HepG2 (cell line): Measurements from ENCODE around the gene CHKB. TPM values are rescaled to one million over a fixed set of nuclear protein-coding genes. Genes with fewer than 3 reads are reported as not detected.

Experiments
- AGO1 ChIP-seq: fragments of 200-400 bp; formaldehyde crosslinking; IDR thresholded peaks from 2 replicates; pipeline ENCODE4 v1.6.1; 2017; ENCODE audit warnings: mild to moderate bottlenecking, low read depth, low read length, moderate library complexity; ENCODE audit not compliant: poor library complexity, severe bottlenecking
- CEBPZ ChIP-seq: IDR thresholded peaks from 2 replicates; pipeline ENCODE4 v1.6.1; 2012; ENCODE audit warnings: low read length, improper control_type of control experiment
- CTCF ChIP-seq: sonication (generic); formaldehyde crosslinking; IDR thresholded peaks from 2 replicates; pipeline ENCODE4 v1.5.0; 2020; ENCODE audit warnings: mild to moderate bottlenecking, missing genetic modification reagents, moderate library complexity
- ELF3 ChIP-seq: IDR thresholded peaks from 2 replicates; pipeline ENCODE4 v1.6.1; 2016; ENCODE audit warnings: missing genetic modification reagents, missing compliant biosample characterization
- GATAD1 ChIP-seq: IDR thresholded peaks from 2 replicates; pipeline ENCODE4 v1.6.1; 2016; ENCODE audit warnings: missing genetic modification reagents, missing compliant biosample characterization
- HMG20A ChIP-seq: IDR thresholded peaks from 2 replicates; pipeline ENCODE4 v1.6.1; 2016; ENCODE audit warnings: borderline replicate concordance
- HNF4G ChIP-seq, 2 experiments: sonication (generic) in 1 of 2; formaldehyde crosslinking in 1 of 2; IDR thresholded peaks; 2 replicates each; pipeline versions ENCODE4 v1.4.0 to v1.6.1; 2011 to 2020; ENCODE audit warnings: borderline replicate concordance in 2 of 2, low read depth in 2 of 2, mild to moderate bottlenecking in 2 of 2, low read length in 1 of 2, missing genetic modification reagents in 1 of 2, moderate library complexity in 1 of 2
- MXD3 ChIP-seq: IDR thresholded peaks from 2 replicates; pipeline ENCODE4 v1.6.1; 2016; ENCODE audit warnings: mild to moderate bottlenecking, missing biosample characterization, missing genetic modification reagents
- PRDM10 ChIP-seq: sonication (generic); formaldehyde crosslinking; IDR thresholded peaks from 2 replicates; pipeline ENCODE4 v1.4.0; 2020; ENCODE audit warnings: low read depth, missing genetic modification reagents
- RBM22 ChIP-seq: fragments of 200-400 bp; formaldehyde crosslinking; optimal IDR thresholded peaks from 2 replicates; pipeline ENCODE3; 2017; ENCODE audit warnings: mild to moderate bottlenecking, low read length, moderate library complexity
- RORA ChIP-seq: sonication (generic); formaldehyde crosslinking; IDR thresholded peaks from 2 replicates; pipeline ENCODE4 v1.5.0; 2020; ENCODE audit warnings: mild to moderate bottlenecking, missing genetic modification reagents, moderate library complexity
- SRY ChIP-seq: sonication (generic); formaldehyde crosslinking; IDR thresholded peaks from 2 replicates; pipeline ENCODE4 v1.8.0; 2022; ENCODE audit warnings: mild to moderate bottlenecking, missing genetic modification reagents
- STAT6 ChIP-seq: sonication (generic); formaldehyde crosslinking; IDR thresholded peaks from 2 replicates; pipeline ENCODE4 v1.4.0; 2020; ENCODE audit warnings: missing genetic modification reagents, mild to moderate bottlenecking, borderline replicate concordance
- ZNF570 ChIP-seq: sonication (generic); formaldehyde crosslinking; IDR thresholded peaks from 2 replicates; pipeline ENCODE4 v1.4.0; 2020; ENCODE audit warnings: mild to moderate bottlenecking, missing genetic modification reagents, borderline replicate concordance
- ZNF598 ChIP-seq: sonication (generic); formaldehyde crosslinking; IDR thresholded peaks from 2 replicates; pipeline ENCODE4 v1.5.1; 2020; ENCODE audit warnings: mild to moderate bottlenecking, missing genetic modification reagents, borderline replicate concordance
- ZNF784 ChIP-seq: sonication (generic); formaldehyde crosslinking; IDR thresholded peaks from 2 replicates; pipeline ENCODE4 v1.5.1; 2020; ENCODE audit warnings: missing genetic modification reagents, mild to moderate bottlenecking, borderline replicate concordance
- polyA plus RNA-seq, 8 experiments: library from polyadenylated mRNA; depleted of rRNA in 3 of 8; stranded (reverse) in 7 of 8; unstranded in 1 of 8; fragments of >200 nt; fragmentation: Illumina TruSeq in 4 of 8; extraction: Trizol in 4 of 8; gene quantifications; 2 replicates each; pipeline versions ENCODE4 v1.2.1 to v1.2.3, GENCODE V29; 2011 to 2016; ENCODE audit warnings: low read depth in 4 of 8, missing spikeins in 1 of 8, mixed read lengths in 1 of 8; ENCODE audit not compliant: insufficient read depth in 1 of 8
- total RNA-seq, 5 experiments: library from RNA; depleted of rRNA; stranded (reverse); fragments of >200 nt; fragmentation: Illumina TruSeq; extraction: Trizol; gene quantifications; 2 replicates each; pipeline ENCODE4 v1.2.3, GENCODE V29; 2016; ENCODE audit warnings: low read depth in 1 of 5

Gene CHKB
- total and polyA plus RNA-seq, 2 of the 13 experiments (the other 11 are each of a cell fraction or from before 2014, with no cell fraction given) = 24.5 to 42.7 TPM

GRCh38 chr22:50576070-50576469 lies 6.6 kb downstream of the CHKB start (continued):
- TF ChIP-seq PRDM10 = no peak
- no peak for TF ChIP-seq SRY
- TF ChIP-seq RBM22 = no peak
- TF ChIP-seq ZNF570 = no peak
- peak; percentile 30; the same call in 1 of the 2 replicates for TF ChIP-seq GATAD1 (CRISPR knock-in tag)
- TF ChIP-seq ELF3 = no peak
- peak; percentile 81 for TF ChIP-seq CTCF (CRISPR knock-in tag)
- TF ChIP-seq CEBPZ = no peak
- no peak for TF ChIP-seq HNF4G (IDR thresholded peaks at IDR 0.05; ENCODE audit: borderline replicate concordance, low read depth, low read length)
- TF ChIP-seq HNF4G (CRISPR knock-in tag; IDR thresholded peaks at IDR 0.05; ENCODE audit: borderline replicate concordance, low read depth) = no peak
- TF ChIP-seq MXD3 (CRISPR knock-in tag) = no peak
- no peak for TF ChIP-seq ZNF784 (CRISPR knock-in tag)
- no peak for TF ChIP-seq ZNF598 (CRISPR knock-in tag)
- no peak for TF ChIP-seq HMG20A (CRISPR knock-in tag)
- TF ChIP-seq STAT6 (CRISPR knock-in tag) = no peak
- no peak for TF ChIP-seq RORA (CRISPR knock-in tag)
- TF ChIP-seq AGO1 = no peak
